Epithelial cell of esophagus (primary cell): ENCODE results near the gene HEATR9.

Source experiments
- DNase-seq: peaks from one replicate; pipeline ENCODE4 v3.0.0; 2010; ENCODE audit warnings: low read depth
- H3K4me3 ChIP-seq: 2 replicates; pipeline ENCODE4 v1.5.1; 2011; ENCODE audit warnings: mild to moderate bottlenecking, low read length, control low read depth
- CTCF ChIP-seq: IDR thresholded peaks from 2 replicates; pipeline ENCODE4 v1.5.1; 2011; ENCODE audit warnings: low read depth, mild to moderate bottlenecking, low read length, control low read depth, inconsistent platforms; ENCODE audit not compliant: insufficient read depth; ENCODE audit errors: missing control alignments

Gene HEATR9

GRCh38 chr17:35912339-35912912, 43.7 kb upstream of the HEATR9 start:
- no peak overlapping the region for H3K4me3 ChIP-seq
- no peak for TF ChIP-seq CTCF
- no peak for DNase-seq

GRCh38 chr17:35909408-35909807, 40.7 kb upstream of the HEATR9 start:
- no peak overlapping the region for H3K4me3 ChIP-seq
- no peak for DNase-seq
- TF ChIP-seq CTCF = no peak

DNA sequence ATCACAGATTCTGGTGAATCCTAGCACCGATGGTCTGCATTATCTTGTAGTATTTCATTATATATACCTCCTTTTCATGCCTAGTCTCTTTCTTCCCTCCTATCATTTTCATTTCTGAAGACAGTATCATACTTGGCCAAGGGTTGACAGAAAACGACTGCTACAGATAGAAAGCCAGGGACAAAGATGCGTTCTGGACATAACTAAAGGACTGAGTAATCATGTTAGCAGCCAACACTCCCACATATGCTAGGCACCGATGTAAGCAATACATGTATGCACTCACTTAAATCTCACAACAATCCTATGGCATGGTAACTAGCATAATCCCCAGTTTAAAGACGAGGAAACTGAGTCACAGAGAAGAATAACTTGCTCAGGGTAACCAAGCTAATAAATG, 39.0 kb upstream of the HEATR9 start:
- no peak for DNase-seq
- TF ChIP-seq CTCF = no peak
- H3K4me3 ChIP-seq = no peak overlapping the region

DNA sequence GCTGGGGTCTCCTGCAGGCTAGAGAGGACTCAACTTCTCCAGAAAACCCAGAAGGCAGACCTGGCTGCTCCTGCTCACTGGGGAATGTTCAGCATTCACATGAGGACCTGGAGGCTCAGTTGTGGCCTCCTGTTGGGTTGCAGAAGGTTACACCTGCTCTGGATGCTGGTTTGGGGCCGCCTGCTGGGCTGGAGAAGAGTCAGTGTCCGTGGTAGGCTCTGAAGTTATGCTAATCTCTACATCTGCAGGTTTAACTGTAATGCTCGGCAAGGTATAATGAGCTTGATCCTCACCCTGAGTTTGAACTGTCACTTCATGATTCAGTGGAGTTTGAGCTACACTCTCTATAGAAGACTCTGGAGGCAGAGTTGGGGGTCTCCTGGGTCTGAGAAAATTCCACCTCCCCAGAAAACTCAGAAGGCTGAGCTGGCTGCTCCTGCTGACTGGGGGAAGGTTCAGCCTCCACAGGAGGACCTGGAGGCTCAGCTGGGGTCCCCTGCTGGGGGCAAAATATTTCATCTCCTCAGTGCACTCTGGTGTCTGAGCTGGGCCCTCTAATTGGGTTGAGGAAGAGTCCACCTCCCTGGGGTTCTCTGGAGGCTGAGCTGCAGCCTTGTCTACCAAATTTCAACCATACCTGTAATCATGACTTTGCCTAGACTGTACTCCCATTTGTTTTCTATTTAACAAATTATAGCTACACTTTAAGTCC, 38.4 kb upstream of the HEATR9 start:
- no peak overlapping the region for H3K4me3 ChIP-seq
- DNase-seq = no peak
- no peak for TF ChIP-seq CTCF

DNA sequence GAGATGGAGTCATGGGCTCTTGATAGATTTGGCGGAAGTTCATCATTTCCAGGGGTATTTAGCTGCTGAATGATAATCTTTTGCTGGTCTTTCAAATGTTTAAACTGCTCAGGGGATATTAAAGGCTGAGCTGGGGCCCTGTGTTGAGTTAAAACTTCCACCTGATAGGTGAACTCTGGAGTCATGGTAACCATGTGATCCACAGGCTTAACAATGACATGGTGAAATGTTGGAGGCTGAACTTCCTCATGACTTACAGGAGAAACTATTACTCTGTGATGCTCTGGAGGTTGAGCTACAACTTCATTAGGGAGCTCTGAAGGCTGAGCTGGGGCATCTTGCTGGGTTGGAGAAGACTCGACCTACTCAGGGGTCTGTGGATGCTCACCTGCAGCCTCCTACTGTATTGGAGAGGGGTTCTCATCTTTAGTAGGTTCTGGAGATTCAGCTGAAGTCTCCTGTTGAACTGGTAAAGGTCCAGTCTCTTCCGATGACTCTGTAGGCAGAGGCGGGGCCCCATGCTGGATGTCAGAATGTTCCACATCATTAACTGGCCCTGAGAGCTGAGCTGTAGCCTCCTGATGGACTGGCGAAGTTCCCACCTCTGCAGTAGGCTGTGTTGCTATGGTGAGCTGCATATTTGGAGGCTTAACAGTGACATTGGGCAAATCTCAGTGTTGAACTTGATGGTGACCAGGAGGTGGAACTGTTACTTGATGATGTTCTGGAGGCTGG, 37.7 kb upstream of the HEATR9 start:
- TF ChIP-seq CTCF = no peak
- DNase-seq = no peak
- H3K4me3 ChIP-seq = no peak overlapping the region

- H3K4me3 ChIP-seq = no peak overlapping the region
- TF ChIP-seq CTCF = no peak
- DNase-seq = no peak
Observed at GRCh38 chr17:35903451-35903850, 34.8 kb upstream of the HEATR9 start.
